ENCODE measurements around the gene EXD2. TPM values are rescaled to one million over a fixed set of nuclear protein-coding genes. Genes with fewer than 3 reads are reported as not detected.
"Not testable (repeated sequence)": the region's sequence is repeated elsewhere in the genome, so short reads cannot be mapped to it uniquely, and the experiment has no call there.

The EXD2 gene
- total RNA-seq (2014; rRNA removed; shearing (Covaris generic)) = 9.8 and 10.0 TPM in 2 replicates

DNA sequence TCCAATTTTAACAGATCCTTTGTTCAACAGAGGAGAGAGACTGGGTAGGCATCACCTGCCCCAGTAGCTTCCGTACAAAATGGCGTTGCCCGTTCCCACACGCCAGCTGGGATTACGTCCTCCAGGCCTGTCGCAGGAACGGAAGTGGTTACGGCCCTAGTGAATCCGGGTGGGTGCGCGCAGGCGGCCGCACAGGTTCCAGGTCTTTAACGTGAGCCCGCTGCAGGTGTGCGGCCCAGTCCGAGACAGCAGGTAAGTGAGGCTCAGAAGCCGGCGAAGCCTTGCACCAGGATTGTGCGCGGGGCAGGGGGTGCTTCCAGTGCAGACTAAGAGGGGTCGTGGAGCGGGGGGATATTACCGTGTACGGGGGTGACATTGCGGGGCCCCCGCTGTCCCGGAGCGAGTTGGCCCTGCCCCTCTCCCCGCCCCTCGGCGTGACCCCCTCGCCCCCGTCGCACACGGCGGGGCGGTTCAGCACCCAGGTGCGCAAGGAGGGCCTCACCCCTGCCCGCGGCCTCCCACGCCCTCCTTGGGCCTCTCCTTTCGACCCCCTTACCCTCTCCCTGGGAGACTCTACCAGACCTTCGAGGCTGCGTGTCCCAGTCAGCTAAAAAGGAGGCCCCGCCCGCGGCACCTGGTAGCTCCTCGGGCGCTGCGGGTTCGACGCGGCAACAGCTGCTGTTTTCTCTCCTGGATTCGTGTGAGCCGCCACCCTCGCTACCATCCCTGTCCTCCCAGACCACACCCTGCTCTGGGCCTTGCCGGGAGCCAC is at the start of gene EXD2:
EXD2 (plus strand) TSS at position 159 of the 772 bp plus-strand sequence. CDS start 17,973 bp downstream, outside the sequence.
- peak; percentile 85 to 89 for DNase-seq
- peak within 1 kb of the TSS; percentile 50 for H3K27ac ChIP-seq
- H3K4me3 ChIP-seq = peak within 1 kb of the TSS; percentile 74
- no peaks in the 10 kb centered on the region for H3K36me3 ChIP-seq
- H3K27me3 ChIP-seq = no peaks in the 10 kb centered on the region
- no peaks in the 10 kb centered on the region for H3K9me3 ChIP-seq (replicated peaks)
- H3K4me1 ChIP-seq = no peaks in the 10 kb centered on the region

DNA sequence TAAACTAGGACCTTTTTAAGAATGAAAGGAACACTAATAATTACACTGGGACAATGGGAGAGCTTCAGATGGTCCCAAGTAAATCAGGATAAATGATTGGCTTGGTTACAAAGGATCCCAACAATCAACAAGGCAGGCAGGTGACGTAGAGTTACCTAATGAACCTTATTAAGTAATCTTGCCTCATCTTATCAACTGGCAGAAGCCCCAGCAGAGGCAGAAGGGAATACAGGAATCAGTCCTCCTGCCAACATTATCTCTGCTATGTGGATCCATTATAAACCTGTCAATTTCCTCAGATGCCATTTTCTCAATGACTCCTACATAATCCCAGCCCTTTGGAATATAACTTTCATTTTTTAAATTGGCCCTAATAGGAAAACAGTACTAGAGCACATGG is 49.7 kb upstream of the EXD2 start:
- Histone ChIP-seq H3K4me3 (no peak overlapping the region), H3K4me1 (no peaks in the 10 kb centered on the region; the same call in 1 of the 2 replicates), H3K27me3 (no peaks in the 10 kb centered on the region), H3K36me3 (peaks cover 11% of the 10 kb centered on the region; the same call in 1 of the 2 replicates), H3K9me3 (replicated peaks) (no peaks in the 10 kb centered on the region), H3K27ac (no peak overlapping the region)
- no peak for DNase-seq

GRCh38 chr14:69142101-69142500 is 49.2 kb upstream of the EXD2 start:
- Histone ChIP-seq H3K9me3 (replicated peaks) (no peaks in the 10 kb centered on the region), H3K4me3 (no peak overlapping the region), H3K27ac (no peak overlapping the region), H3K4me1 (no peaks in the 10 kb centered on the region; the same call in 1 of the 2 replicates), H3K36me3 (peaks cover 6% of the 10 kb centered on the region; the same call in 1 of the 2 replicates), H3K27me3 (no peaks in the 10 kb centered on the region)
- DNase-seq = no peak

DNA sequence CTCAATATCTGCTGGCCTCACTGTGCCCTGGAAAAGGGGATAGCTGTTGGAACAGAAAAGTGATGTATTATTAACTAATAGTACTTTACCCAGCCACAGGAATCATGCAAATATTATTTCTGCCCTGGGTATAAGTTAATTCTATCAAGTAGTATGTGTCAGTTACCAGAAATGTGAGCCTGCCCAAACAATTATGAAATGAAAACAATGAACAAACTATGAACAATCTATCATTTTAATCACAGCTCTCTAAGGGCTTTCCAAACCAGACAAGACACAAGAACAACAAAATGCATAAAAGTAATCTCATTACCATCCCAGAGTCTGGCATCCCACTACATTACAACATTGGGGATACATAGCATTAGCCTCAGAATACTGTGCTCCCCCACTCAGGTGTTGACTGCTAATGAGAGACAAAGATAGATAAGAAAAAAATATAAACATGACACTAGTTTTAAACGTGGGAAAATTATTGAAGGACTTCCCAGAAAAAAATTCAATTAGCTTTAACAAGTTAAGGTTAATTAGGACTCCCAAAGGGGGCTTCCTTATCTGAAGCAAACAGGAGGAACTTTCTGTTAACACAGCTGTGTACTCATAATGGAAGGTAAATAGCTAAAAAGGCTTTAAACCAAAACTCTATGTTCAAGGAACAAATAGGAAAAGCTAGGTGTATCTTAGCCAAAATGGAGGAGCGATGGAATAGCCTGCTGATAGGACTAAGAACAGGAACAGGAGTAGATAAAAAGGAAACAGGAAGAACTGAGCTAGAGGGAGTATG is 41.6 kb upstream of the EXD2 start:
- Histone ChIP-seq H3K9me3 (replicated peaks) (no peaks in the 10 kb centered on the region), H3K27ac (no peak overlapping the region), H3K27me3 (no peaks in the 10 kb centered on the region), H3K36me3 (peaks cover 8% of the 10 kb centered on the region), H3K4me3 (no peak overlapping the region), H3K4me1 (peaks cover 3% of the 10 kb centered on the region; the same call in 1 of the 2 replicates)
- no peak for DNase-seq

GRCh38 chr14:69151458-69152180 is 39.7 kb upstream of the EXD2 start:
- peak overlapping the region; percentile 75 for H3K27ac ChIP-seq
- no peaks in the 10 kb centered on the region for H3K27me3 ChIP-seq
- H3K36me3 ChIP-seq = peaks cover 5% of the 10 kb centered on the region
- no peaks in the 10 kb centered on the region for H3K9me3 ChIP-seq (replicated peaks)
- H3K4me3 ChIP-seq = peak overlapping the region; percentile 87
- H3K4me1 ChIP-seq = 0 out of 2 replicates have a peak, but pooled peaks cover 4% of the 10 kb centered on the region
- DNase-seq = peak; percentile 79 to 82

DNA sequence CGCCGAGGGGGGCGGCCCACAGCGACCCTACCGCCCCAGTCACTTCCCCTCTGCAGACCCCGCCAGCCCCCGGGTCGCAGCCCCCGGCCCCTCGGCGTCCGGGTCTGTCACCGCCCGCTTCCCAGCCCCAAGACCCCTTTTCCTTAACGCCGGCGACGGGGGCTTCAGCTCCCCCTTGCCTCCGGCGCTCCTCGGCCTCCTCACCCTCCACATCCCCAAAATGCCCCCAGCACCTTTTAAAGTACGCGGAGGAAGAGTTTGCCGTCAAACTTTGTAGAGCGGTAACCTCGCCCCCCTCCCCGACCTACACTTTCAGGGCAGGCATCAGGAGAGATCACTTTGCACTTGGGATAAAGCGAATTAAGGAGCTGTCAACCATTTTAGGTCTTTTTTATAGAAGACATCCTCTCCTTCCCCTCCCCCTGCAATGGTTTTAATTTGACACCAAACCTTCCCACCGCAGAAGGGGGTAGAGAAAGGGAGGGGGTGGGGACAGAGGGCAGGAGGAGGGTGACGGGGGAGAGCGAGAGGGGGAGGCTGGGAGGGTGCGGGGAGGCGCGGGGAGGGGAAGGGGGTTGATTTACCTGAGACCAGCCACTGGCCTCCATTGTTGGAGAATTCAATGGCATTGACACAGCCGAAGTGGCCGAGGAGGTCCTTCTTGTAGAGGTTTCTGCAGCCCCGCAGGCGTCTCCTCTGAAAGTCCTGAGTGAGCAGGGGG is 39.0 kb upstream of the EXD2 start:
- Histone ChIP-seq H3K36me3 (peaks cover 5% of the 10 kb centered on the region), H3K4me3 (peak overlapping the region; percentile 87), H3K4me1 (0 out of 2 replicates have a peak, but pooled peaks cover 4% of the 10 kb centered on the region), H3K27ac (peak overlapping the region; percentile 75), H3K27me3 (no peaks in the 10 kb centered on the region), H3K9me3 (replicated peaks) (no peaks in the 10 kb centered on the region)
- peak; percentile 56 to 68 for DNase-seq

GRCh38 chr14:69152902-69153151 is 38.5 kb upstream of the EXD2 start, which contains the start of gene DCAF5:
Gene DCAF5 (minus strand): TSS chr14:69153119. CDS start chr14:69152978, 141 bp downstream.
- Histone ChIP-seq H3K4me3 (peak within 1 kb of the TSS; percentile 87), H3K4me1 (0 out of 2 replicates have a peak, but pooled peaks cover 4% of the 10 kb centered on the region), H3K9me3 (replicated peaks) (no peaks in the 10 kb centered on the region), H3K27ac (peak within 1 kb of the TSS; percentile 85), H3K36me3 (no peaks in the 10 kb centered on the region; the same call in 1 of the 2 replicates), H3K27me3 (no peaks in the 10 kb centered on the region)
- DNase-seq = no peak

- peak; percentile 95 for DNase-seq
- H3K9me3 ChIP-seq (replicated peaks) = no peaks in the 10 kb centered on the region
- no peaks in the 10 kb centered on the region for H3K36me3 ChIP-seq
- peak overlapping the region; percentile 87 for H3K4me3 ChIP-seq
- H3K27ac ChIP-seq = peak overlapping the region; percentile 85
- 0 out of 2 replicates have a peak, but pooled peaks cover 4% of the 10 kb centered on the region for H3K4me1 ChIP-seq
- no peaks in the 10 kb centered on the region for H3K27me3 ChIP-seq
Measured at GRCh38 chr14:69153152-69153872, 38.0 kb upstream of the EXD2 start.

DNA sequence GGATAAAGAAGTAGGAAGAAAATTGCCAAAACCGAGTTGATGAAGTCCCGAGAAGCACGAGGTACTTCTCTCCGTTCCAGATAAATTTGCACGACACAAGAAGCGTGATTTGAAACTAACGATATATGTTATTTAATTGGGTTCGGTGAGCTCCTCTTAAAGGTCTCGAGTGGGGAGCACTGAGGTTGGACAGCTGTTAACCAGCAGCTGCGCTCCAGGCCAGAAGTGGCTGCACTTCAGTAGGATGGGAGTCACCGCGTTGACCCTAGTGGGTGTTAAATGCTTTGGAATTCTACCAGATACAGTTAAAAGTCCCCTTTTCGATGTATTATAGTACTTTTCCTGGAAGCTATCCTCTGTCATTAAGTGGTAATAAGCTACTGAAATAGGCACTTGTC is 37.4 kb upstream of the EXD2 start:
- no peaks in the 10 kb centered on the region for H3K9me3 ChIP-seq (replicated peaks)
- H3K27ac ChIP-seq = peak overlapping the region; percentile 85
- H3K4me3 ChIP-seq = peak overlapping the region; percentile 87
- H3K36me3 ChIP-seq = no peaks in the 10 kb centered on the region
- peak; percentile 59 to 66 for DNase-seq
- H3K4me1 ChIP-seq = 0 out of 2 replicates have a peak, but pooled peaks cover 4% of the 10 kb centered on the region
- no peaks in the 10 kb centered on the region for H3K27me3 ChIP-seq

GRCh38 chr14:69154779-69155178 is 36.5 kb upstream of the EXD2 start:
- Histone ChIP-seq H3K4me3 (no peak overlapping the region), H3K36me3 (no peaks in the 10 kb centered on the region), H3K27ac (no peak overlapping the region), H3K4me1 (0 out of 2 replicates have a peak, but pooled peaks cover 4% of the 10 kb centered on the region), H3K9me3 (replicated peaks) (no peaks in the 10 kb centered on the region), H3K27me3 (no peaks in the 10 kb centered on the region)
- no peak for DNase-seq

- H3K4me1 ChIP-seq = 0 out of 2 replicates have a peak, but pooled peaks cover 4% of the 10 kb centered on the region
- no peak overlapping the region for H3K4me3 ChIP-seq
- H3K9me3 ChIP-seq (replicated peaks) = no peaks in the 10 kb centered on the region
- DNase-seq = no peak
- no peaks in the 10 kb centered on the region for H3K36me3 ChIP-seq
- no peak overlapping the region for H3K27ac ChIP-seq
- H3K27me3 ChIP-seq = no peaks in the 10 kb centered on the region
Measured at GRCh38 chr14:69156224-69156623, 35.1 kb upstream of the EXD2 start.

GRCh38 chr14:69161590-69161989 is 29.7 kb upstream of the EXD2 start:
- Histone ChIP-seq H3K9me3 (replicated peaks) (no peaks in the 10 kb centered on the region), H3K27ac (no peak overlapping the region), H3K36me3 (no peaks in the 10 kb centered on the region), H3K27me3 (no peaks in the 10 kb centered on the region), H3K4me1 (no peaks in the 10 kb centered on the region), H3K4me3 (no peak overlapping the region)
- DNase-seq = no peak

GRCh38 chr14:69165787-69166186 is 25.5 kb upstream of the EXD2 start:
- not testable (repeated sequence) for H3K36me3 ChIP-seq; H3K27ac ChIP-seq; DNase-seq; H3K4me3 ChIP-seq; H3K27me3 ChIP-seq; H3K9me3 ChIP-seq (replicated peaks); H3K4me1 ChIP-seq

Measured in SJCRH30 (cell line).